D721Med (cell line): ENCODE measurements around the gene ATP9A.
"Not testable (repeated sequence)": the region's sequence is repeated elsewhere in the genome, so short reads cannot be mapped to it uniquely, and the experiment has no call there.

Source experiments
- DNase-seq: peaks from one replicate; pipeline ENCODE4 v3.0.0; 2011; ENCODE audit warnings: low spot score; ENCODE audit not compliant: insufficient read length
- FAIRE-seq: peaks from 2 replicates; lab custom pipeline; 2011; peaks lifted over from hg19 to GRCh38; lab: Jason Lieb, UNC
- CTCF ChIP-seq: IDR thresholded peaks from 2 replicates; pipeline ENCODE4 v1.5.1; 2012; ENCODE audit warnings: mild to moderate bottlenecking, control low read depth; ENCODE audit not compliant: insufficient read depth; ENCODE audit errors: missing control alignments

Gene ATP9A

DNA sequence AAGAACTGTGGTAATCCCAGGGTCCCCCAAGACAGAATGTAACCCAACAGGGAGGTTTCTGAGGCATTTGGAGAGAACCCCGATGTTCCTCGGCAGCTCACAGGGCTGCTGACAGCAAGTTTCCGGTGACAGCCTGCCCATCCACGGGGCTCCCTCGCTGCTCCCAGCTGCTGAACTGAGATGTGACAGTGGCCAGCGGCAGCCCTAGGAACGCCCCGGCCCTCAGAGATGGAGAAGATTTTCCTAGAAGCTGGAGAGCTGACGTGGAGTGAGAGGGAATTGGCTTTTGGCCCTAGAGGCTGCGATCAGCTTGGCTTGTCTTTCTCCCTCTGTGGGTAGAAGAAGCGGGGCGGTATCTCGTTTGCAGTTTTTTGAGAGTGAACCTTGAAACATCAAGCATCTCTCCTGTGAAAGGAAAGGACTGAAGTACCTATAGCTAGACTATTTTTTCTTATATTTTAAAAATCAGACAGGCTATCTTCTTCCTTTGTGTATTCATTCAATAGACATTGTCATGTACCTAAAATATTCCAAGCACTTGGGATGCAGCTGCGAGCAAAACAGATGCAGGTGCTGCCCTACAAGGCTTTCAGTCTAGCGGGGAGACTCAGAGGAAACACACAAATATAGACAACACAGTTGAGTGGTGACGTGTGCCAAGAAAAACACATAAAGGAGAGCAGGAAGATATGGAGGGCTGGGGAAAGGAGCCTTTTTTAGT lies 197.3 kb downstream of the ATP9A start:
- no peak for TF ChIP-seq CTCF
- FAIRE-seq (no peak), DNase-seq (no peak)

GRCh38 chr20:51569815-51570738 lies 198.1 kb downstream of the ATP9A start:
- DNase-seq (no peak), FAIRE-seq (no peak)
- no peak for TF ChIP-seq CTCF

- FAIRE-seq, DNase-seq: not testable (repeated sequence)
Measured at GRCh38 chr20:51568533-51568932, 199.7 kb downstream of the ATP9A start.

- DNase-seq (no peak), FAIRE-seq (no peak)
- TF ChIP-seq CTCF = no peak
Measured at GRCh38 chr20:51567622-51568021, 200.6 kb downstream of the ATP9A start.

- FAIRE-seq (no peak), DNase-seq (no peak)
- TF ChIP-seq CTCF = no peak
Measured at GRCh38 chr20:51566594-51566993, 201.6 kb downstream of the ATP9A start.

DNA sequence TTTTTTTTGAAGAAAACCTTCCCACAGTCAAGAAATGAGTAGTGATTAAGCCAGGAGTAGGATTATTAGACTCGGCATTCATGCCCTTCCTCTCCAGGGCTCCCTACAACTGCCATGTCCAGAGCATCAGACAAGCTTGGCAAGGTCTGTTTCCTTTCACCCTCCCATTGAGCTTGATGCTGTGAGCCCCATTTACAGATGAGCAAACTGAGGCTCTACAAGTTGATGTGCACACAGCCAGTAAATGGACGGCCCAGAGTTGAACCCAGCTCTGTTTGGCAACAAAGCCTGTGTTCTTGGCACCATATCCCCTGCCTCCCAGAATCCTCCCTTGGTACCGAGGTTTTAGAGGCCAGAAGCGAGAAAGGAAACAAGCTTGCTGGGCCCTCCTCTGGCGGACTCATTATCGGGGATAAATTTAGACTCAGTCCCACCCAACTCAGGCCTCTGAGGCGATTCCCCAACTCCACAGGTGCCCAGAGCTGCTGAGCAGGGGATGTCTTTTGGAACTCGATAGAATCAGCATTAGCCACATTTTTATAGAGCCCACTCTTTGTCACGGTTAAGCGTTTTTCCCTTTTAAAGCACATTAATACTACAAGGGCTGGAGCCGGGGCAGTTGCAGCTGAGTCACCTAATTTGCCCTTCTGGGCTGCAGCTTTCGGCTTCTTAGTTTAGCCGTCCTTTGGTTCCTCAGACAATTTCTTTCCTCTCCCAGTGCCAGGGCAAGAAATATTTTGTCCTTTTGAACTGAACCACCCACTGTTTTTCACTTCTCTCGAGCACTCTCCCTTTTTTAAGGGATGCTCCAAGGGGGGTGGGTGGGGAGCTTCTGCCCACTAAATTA lies 202.7 kb downstream of the ATP9A start:
- DNase-seq (no peak), FAIRE-seq (no peak)
- no peak for TF ChIP-seq CTCF
